Panc1 (cell line): ENCODE results near the gene GNS. TPM values are rescaled to one million over a fixed set of nuclear protein-coding genes. Genes with fewer than 3 reads are reported as not detected.

Experiments
- ATAC-seq: fragments of 200-7000 bp; cut with Tn5 transposase; 2 replicates; pipeline ENCODE4 v1.9.1; 2020; ENCODE audit warnings: mild to moderate bottlenecking, moderate library complexity
- BruUV-seq: library from RNA; stranded (reverse); fragments of 400-500 nt; replicated peaks from 2 replicates; lab custom pipeline; 2021; lab: Mats Ljungman, UMichigan
- CTCF ChIA-PET: fragments of 300-600 bp; sonication (Branson Sonifier 250); formaldehyde crosslinking; loops from one replicate; lab custom pipeline; 2022; ENCODE audit warnings: antibody characterized with exemption; lab: Charles Lee
- POLR2A ChIA-PET: fragments of 300-600 bp; sonication (Branson Sonifier 250); formaldehyde crosslinking; loops from one replicate; lab custom pipeline; 2022; ENCODE audit warnings: antibody characterized with exemption; lab: Charles Lee
- DNase-seq: peaks from one replicate; pipeline ENCODE4 v3.0.0-alpha.2; 2010; ENCODE audit warnings: low read depth, low spot score
- H3K27ac ChIP-seq: 2 replicates; pipeline ENCODE4 v1.5.1; 2011; ENCODE audit warnings: mild to moderate bottlenecking, low read length, inconsistent platforms
- H3K27me3 ChIP-seq: fragments of 200-500 bp; sonication (Bioruptor generic); 2 replicates; pipeline ENCODE4 v1.6.0; 2014; ENCODE audit warnings: low read length, inconsistent platforms; ENCODE audit not compliant: control insufficient read depth, insufficient read depth
- H3K36me3 ChIP-seq: fragments of 200-500 bp; sonication (Bioruptor generic); 2 replicates; pipeline ENCODE4 v1.5.1; 2014; ENCODE audit warnings: inconsistent platforms, mild to moderate bottlenecking, low read length, moderate library complexity; ENCODE audit not compliant: control insufficient read depth, insufficient read depth
- H3K4me1 ChIP-seq: 2 replicates; pipeline ENCODE4 v1.5.1; 2011; ENCODE audit warnings: inconsistent platforms, mild to moderate bottlenecking, low read length, moderate library complexity; ENCODE audit not compliant: control insufficient read depth, insufficient read depth
- H3K4me3 ChIP-seq, 2 experiments: 2 replicates each; pipeline ENCODE4 v1.5.1; 2011 to 2012; ENCODE audit warnings: low read depth in 2 of 2, low read length in 2 of 2, mild to moderate bottlenecking in 2 of 2, inconsistent platforms in 1 of 2, moderate library complexity in 1 of 2
- H3K9me3 ChIP-seq: fragments of 200-500 bp; sonication (Bioruptor generic); 2 replicates; pipeline ENCODE4 v1.5.1; 2014; ENCODE audit warnings: low read depth, mild to moderate bottlenecking, inconsistent platforms, low read length, moderate library complexity; ENCODE audit not compliant: control insufficient read depth, insufficient read depth
- POLR2AphosphoS5 ChIP-seq: IDR thresholded peaks from 2 replicates; pipeline ENCODE4 v1.6.1; 2012; ENCODE audit warnings: mild to moderate bottlenecking, low read depth, low read length, moderate library complexity
- REST ChIP-seq, 2 experiments: IDR thresholded peaks; 2 replicates each; pipeline ENCODE4 v1.6.1; 2011 to 2012; ENCODE audit warnings: low read depth in 2 of 2, control low read depth in 1 of 2, low read length in 1 of 2, mild to moderate bottlenecking in 1 of 2, moderate library complexity in 1 of 2; ENCODE audit not compliant: insufficient read depth in 1 of 2
- SIN3A ChIP-seq: IDR thresholded peaks from 2 replicates; pipeline ENCODE4 v1.6.1; 2012; ENCODE audit warnings: low read depth, mild to moderate bottlenecking, low read length, moderate library complexity, borderline replicate concordance; ENCODE audit not compliant: insufficient read depth
- TCF7L2 ChIP-seq: IDR thresholded peaks from 2 replicates; pipeline ENCODE4 v1.6.1; 2011; ENCODE audit warnings: mild to moderate bottlenecking, low read depth, low read length, inconsistent platforms
- in situ Hi-C: cut with HindIII; loops from 2 replicates; pipeline ENCODE4 v1.10.0; 2016; ENCODE audit warnings: low sequenced_read_pairs, low pct_unique_long_range_greater_than_20kb
- intact Hi-C: fragments of 100-400 bp; cut with micrococcal nuclease; formaldehyde crosslinking; loops from one replicate; pipeline ENCODE4 v1.10.0; 2022; ENCODE audit not compliant: unreplicated experiment
- total RNA-seq: library from RNA; stranded (reverse); gene quantifications from one replicate; pipeline ENCODE4 v1.2.1, GENCODE V29; 2021; ENCODE audit not compliant: unreplicated experiment
- TF ChIP-seq, protein P1 (sequence below): fragments of 450-650 bp; IDR thresholded peaks from 2 replicates; pipeline ENCODE4 v1.5.1; 2017; ENCODE audit warnings: mild to moderate bottlenecking

The GNS gene
- total RNA-seq, 1 experiment from 2014 or later = 117 TPM

DNA sequence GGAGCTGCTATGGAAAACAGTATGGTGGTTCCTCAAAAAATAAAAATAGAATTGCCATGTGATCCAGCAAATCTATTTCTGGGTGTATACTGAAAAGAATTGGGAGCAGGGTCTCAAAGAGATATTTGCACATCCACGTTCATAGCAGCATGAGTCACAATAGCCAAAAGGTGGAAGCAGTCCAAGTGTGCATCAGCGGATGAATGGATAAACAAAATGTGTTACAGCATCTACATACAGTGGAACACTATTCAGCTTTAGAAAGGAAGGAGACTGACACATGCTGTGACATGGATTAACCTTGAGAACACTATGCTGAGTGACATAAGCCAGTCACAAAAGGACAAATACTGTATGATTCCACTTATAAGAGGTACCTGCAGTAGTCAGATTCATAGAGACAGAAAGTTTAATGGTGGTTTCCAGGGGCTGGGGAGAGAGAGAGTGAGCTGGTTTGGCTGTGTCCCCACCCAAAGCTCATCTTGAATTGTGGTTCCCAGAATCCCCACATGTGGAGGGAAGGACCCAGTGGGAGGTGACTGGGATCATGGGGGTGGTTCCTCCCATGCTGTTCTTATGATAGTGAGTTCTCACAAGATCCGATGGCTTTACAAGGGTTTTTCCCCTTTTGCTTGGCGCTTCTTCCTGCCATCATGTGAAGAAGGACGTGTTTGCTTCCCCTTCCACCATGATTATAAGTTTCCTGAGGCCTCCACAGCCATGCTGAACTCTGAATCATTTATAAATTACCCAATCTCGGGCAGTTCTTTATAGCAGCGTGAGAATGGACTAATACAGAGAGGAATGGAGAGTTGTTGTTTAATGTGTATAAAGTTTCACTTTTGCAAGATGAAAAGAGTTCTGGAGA is 47.6 kb upstream of the GNS start:
- intact Hi-C loops (no loop called here), in situ Hi-C loops (no loop called here)
- H3K27ac ChIP-seq = no peak overlapping the region
- no peaks in the 10 kb centered on the region for H3K4me1 ChIP-seq
- TF ChIP-seq POLR2AphosphoS5 (no peak), SIN3A (no peak), TCF7L2 (no peak), REST (IDR thresholded peaks at IDR 0.05; ENCODE audit: insufficient read depth in 1 of 2, low read depth in 2 of 2, low read length in 1 of 2) (no peak)
- TF ChIP-seq, protein P1, sequence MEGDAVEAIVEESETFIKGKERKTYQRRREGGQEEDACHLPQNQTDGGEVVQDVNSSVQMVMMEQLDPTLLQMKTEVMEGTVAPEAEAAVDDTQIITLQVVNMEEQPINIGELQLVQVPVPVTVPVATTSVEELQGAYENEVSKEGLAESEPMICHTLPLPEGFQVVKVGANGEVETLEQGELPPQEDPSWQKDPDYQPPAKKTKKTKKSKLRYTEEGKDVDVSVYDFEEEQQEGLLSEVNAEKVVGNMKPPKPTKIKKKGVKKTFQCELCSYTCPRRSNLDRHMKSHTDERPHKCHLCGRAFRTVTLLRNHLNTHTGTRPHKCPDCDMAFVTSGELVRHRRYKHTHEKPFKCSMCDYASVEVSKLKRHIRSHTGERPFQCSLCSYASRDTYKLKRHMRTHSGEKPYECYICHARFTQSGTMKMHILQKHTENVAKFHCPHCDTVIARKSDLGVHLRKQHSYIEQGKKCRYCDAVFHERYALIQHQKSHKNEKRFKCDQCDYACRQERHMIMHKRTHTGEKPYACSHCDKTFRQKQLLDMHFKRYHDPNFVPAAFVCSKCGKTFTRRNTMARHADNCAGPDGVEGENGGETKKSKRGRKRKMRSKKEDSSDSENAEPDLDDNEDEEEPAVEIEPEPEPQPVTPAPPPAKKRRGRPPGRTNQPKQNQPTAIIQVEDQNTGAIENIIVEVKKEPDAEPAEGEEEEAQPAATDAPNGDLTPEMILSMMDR = no peak
- DNase-seq (no peak), ATAC-seq (no peak)
- no TSS peak for BruUV-seq
- H3K36me3 ChIP-seq = no peaks in the 10 kb centered on the region
- ChIA-PET CTCF (interaction anchor here (0.7 kb wide), 1 partner anchor 319 kb away, joined by 5 read pairs; no protein-coding TSS in a partner anchor), POLR2A (no interaction called here)
- no peaks in the 10 kb centered on the region for H3K27me3 ChIP-seq
- no peaks in the 10 kb centered on the region for H3K9me3 ChIP-seq
- no peak overlapping the region for H3K4me3 ChIP-seq

DNA sequence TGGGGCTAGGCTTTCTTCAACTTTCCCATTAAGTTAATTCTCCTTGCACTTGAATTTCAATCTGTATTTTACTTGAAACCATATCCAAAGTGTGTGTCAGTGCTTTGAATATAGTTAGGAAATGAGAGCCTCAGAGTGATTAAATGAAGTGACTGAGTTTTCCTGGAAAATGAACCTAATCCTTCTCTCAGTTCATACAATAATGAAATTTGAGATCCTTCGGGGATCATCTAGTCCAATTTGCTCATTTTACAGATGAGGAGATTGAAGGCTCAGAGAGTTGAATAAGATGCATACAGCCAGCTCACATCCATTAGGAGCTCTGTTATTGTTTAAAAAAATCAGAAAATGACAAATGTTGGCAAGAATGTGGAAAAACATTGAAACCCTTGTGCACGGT is 47.0 kb upstream of the GNS start:
- Histone ChIP-seq H3K27me3 (no peaks in the 10 kb centered on the region), H3K9me3 (no peaks in the 10 kb centered on the region), H3K36me3 (no peaks in the 10 kb centered on the region), H3K27ac (no peak overlapping the region), H3K4me1 (no peaks in the 10 kb centered on the region), H3K4me3 (no peak overlapping the region)
- BruUV-seq = no TSS peak
- no peak for TF ChIP-seq REST (IDR thresholded peaks at IDR 0.05; ENCODE audit: insufficient read depth in 1 of 2, low read depth in 2 of 2, low read length in 1 of 2)
- TF ChIP-seq, protein P1 = no peak
- no peak for TF ChIP-seq SIN3A
- TF ChIP-seq POLR2AphosphoS5 = no peak
- no peak for TF ChIP-seq TCF7L2
- ATAC-seq (no peak), DNase-seq (no peak)
- ChIA-PET CTCF (no interaction called here), POLR2A (no interaction called here)
- in situ Hi-C loops (no loop called here), intact Hi-C loops (no loop called here)
